ENCODE results near the gene SPINT2.

Gene SPINT2

GRCh38 chr19:38287604-38288003 lies 23.2 kb downstream of the SPINT2 start:
- no peak overlapping the region for H3K4me3 ChIP-seq (ENCODE audit: low read depth in 1 of 2, low read length in 2 of 2)
- H3K27me3 ChIP-seq (ENCODE audit: low read depth, low read length), result no peaks in the 10 kb centered on the region
- H3K27ac ChIP-seq (ENCODE audit: low read length), result no peak overlapping the region
- H3K9me3 ChIP-seq (ENCODE audit: control insufficient read depth in 1 of 2, low read length in 2 of 2), result no peaks in the 10 kb centered on the region
- peaks cover 0 to 5% of the 10 kb centered on the region in 2 donors for H3K36me3 ChIP-seq (ENCODE audit: control insufficient read depth in 1 of 2, insufficient read depth in 2 of 2, low read length in 2 of 2)
- H3K4me1 ChIP-seq (ENCODE audit: control insufficient read depth in 1 of 2, insufficient read depth in 2 of 2, low read length in 2 of 2), result no peaks in the 10 kb centered on the region

GRCh38 chr19:38288123-38288855 lies 23.9 kb downstream of the SPINT2 start:
- H3K9me3 ChIP-seq (ENCODE audit: control insufficient read depth in 1 of 2, low read length in 2 of 2), result no peaks in the 10 kb centered on the region
- H3K27me3 ChIP-seq (ENCODE audit: low read depth, low read length), result no peaks in the 10 kb centered on the region
- peaks cover 0 to 5% of the 10 kb centered on the region in 2 donors for H3K36me3 ChIP-seq (ENCODE audit: control insufficient read depth in 1 of 2, insufficient read depth in 2 of 2, low read length in 2 of 2)
- H3K4me1 ChIP-seq (ENCODE audit: control insufficient read depth in 1 of 2, insufficient read depth in 2 of 2, low read length in 2 of 2), result no peaks in the 10 kb centered on the region
- no peak overlapping the region for H3K4me3 ChIP-seq (ENCODE audit: low read depth in 1 of 2, low read length in 2 of 2)
- H3K27ac ChIP-seq (ENCODE audit: low read length), result no peak overlapping the region

- no peaks in the 10 kb centered on the region for H3K4me1 ChIP-seq (ENCODE audit: control insufficient read depth in 1 of 2, insufficient read depth in 2 of 2, low read length in 2 of 2)
- no peaks in the 10 kb centered on the region for H3K9me3 ChIP-seq (ENCODE audit: control insufficient read depth in 1 of 2, low read length in 2 of 2)
- H3K4me3 ChIP-seq (ENCODE audit: low read depth in 1 of 2, low read length in 2 of 2), result no peak overlapping the region
- no peaks in the 10 kb centered on the region for H3K27me3 ChIP-seq (ENCODE audit: low read depth, low read length)
- H3K36me3 ChIP-seq (ENCODE audit: control insufficient read depth in 1 of 2, insufficient read depth in 2 of 2, low read length in 2 of 2), result peaks cover 0 to 3% of the 10 kb centered on the region in 2 donors
- H3K27ac ChIP-seq (ENCODE audit: low read length), result no peak overlapping the region
Observed at GRCh38 chr19:38289955-38290354, 25.6 kb downstream of the SPINT2 start.

GRCh38 chr19:38290631-38291147 lies 26.3 kb downstream of the SPINT2 start:
- Histone ChIP-seq H3K36me3 (ENCODE audit: control insufficient read depth in 1 of 2, insufficient read depth in 2 of 2, low read length in 2 of 2) (no peaks in the 10 kb centered on the region), H3K27me3 (ENCODE audit: low read depth, low read length) (no peaks in the 10 kb centered on the region), H3K4me3 (ENCODE audit: low read depth in 1 of 2, low read length in 2 of 2) (no peak overlapping the region), H3K4me1 (ENCODE audit: control insufficient read depth in 1 of 2, insufficient read depth in 2 of 2, low read length in 2 of 2) (no peaks in the 10 kb centered on the region), H3K27ac (ENCODE audit: low read length) (no peak overlapping the region), H3K9me3 (ENCODE audit: control insufficient read depth in 1 of 2, low read length in 2 of 2) (no peaks in the 10 kb centered on the region)

- Histone ChIP-seq H3K36me3 (ENCODE audit: control insufficient read depth in 1 of 2, insufficient read depth in 2 of 2, low read length in 2 of 2) (no peaks in the 10 kb centered on the region), H3K4me3 (ENCODE audit: low read depth in 1 of 2, low read length in 2 of 2) (no peak overlapping the region), H3K27me3 (ENCODE audit: low read depth, low read length) (no peaks in the 10 kb centered on the region), H3K27ac (ENCODE audit: low read length) (no peak overlapping the region), H3K4me1 (ENCODE audit: control insufficient read depth in 1 of 2, insufficient read depth in 2 of 2, low read length in 2 of 2) (no peaks in the 10 kb centered on the region), H3K9me3 (ENCODE audit: control insufficient read depth in 1 of 2, low read length in 2 of 2) (no peaks in the 10 kb centered on the region)
Observed at GRCh38 chr19:38291855-38292254, 27.5 kb downstream of the SPINT2 start.

DNA sequence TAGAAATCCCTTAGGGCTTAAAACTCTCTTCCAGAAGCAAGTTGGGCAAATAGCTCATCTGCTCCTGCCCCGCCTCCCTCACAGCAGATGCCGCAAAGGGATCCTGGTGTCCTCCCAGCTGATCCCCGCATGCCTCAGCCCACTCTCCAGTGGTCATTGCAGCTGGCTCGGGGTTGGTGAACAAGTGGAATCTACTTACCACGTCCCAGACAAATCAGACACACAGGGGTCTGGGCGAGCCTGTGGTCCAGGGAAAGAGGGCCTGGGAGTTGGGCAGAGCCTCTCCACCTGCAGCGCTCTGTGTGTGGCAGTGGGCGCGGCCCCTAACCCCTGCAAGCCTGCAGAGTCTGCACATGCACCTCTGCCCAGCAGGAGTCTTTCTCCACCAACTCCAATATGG lies 28.9 kb downstream of the SPINT2 start:
- Histone ChIP-seq H3K4me3 (ENCODE audit: low read depth in 1 of 2, low read length in 2 of 2) (no peak overlapping the region), H3K36me3 (ENCODE audit: control insufficient read depth in 1 of 2, insufficient read depth in 2 of 2, low read length in 2 of 2) (no peaks in the 10 kb centered on the region), H3K9me3 (ENCODE audit: control insufficient read depth in 1 of 2, low read length in 2 of 2) (no peaks in the 10 kb centered on the region), H3K27me3 (ENCODE audit: low read depth, low read length) (no peaks in the 10 kb centered on the region), H3K4me1 (ENCODE audit: control insufficient read depth in 1 of 2, insufficient read depth in 2 of 2, low read length in 2 of 2) (no peaks in the 10 kb centered on the region), H3K27ac (ENCODE audit: low read length) (no peak overlapping the region)

GRCh38 chr19:38294090-38294489 lies 29.7 kb downstream of the SPINT2 start:
- no peaks in the 10 kb centered on the region for H3K27me3 ChIP-seq (ENCODE audit: low read depth, low read length)
- no peak overlapping the region for H3K27ac ChIP-seq (ENCODE audit: low read length)
- H3K9me3 ChIP-seq (ENCODE audit: control insufficient read depth in 1 of 2, low read length in 2 of 2), result no peaks in the 10 kb centered on the region
- no peak overlapping the region for H3K4me3 ChIP-seq (ENCODE audit: low read depth in 1 of 2, low read length in 2 of 2)
- H3K4me1 ChIP-seq (ENCODE audit: control insufficient read depth in 1 of 2, insufficient read depth in 2 of 2, low read length in 2 of 2), result no peaks in the 10 kb centered on the region
- H3K36me3 ChIP-seq (ENCODE audit: control insufficient read depth in 1 of 2, insufficient read depth in 2 of 2, low read length in 2 of 2), result no peaks in the 10 kb centered on the region

- no peak overlapping the region for H3K27ac ChIP-seq (ENCODE audit: low read length)
- no peaks in the 10 kb centered on the region for H3K9me3 ChIP-seq (ENCODE audit: control insufficient read depth in 1 of 2, low read length in 2 of 2)
- H3K4me1 ChIP-seq (ENCODE audit: control insufficient read depth in 1 of 2, insufficient read depth in 2 of 2, low read length in 2 of 2), result no peaks in the 10 kb centered on the region
- H3K27me3 ChIP-seq (ENCODE audit: low read depth, low read length), result no peaks in the 10 kb centered on the region
- H3K4me3 ChIP-seq (ENCODE audit: low read depth in 1 of 2, low read length in 2 of 2), result no peak overlapping the region
- H3K36me3 ChIP-seq (ENCODE audit: control insufficient read depth in 1 of 2, insufficient read depth in 2 of 2, low read length in 2 of 2), result no peaks in the 10 kb centered on the region
Observed at GRCh38 chr19:38298821-38299680, 34.7 kb downstream of the SPINT2 start.

DNA sequence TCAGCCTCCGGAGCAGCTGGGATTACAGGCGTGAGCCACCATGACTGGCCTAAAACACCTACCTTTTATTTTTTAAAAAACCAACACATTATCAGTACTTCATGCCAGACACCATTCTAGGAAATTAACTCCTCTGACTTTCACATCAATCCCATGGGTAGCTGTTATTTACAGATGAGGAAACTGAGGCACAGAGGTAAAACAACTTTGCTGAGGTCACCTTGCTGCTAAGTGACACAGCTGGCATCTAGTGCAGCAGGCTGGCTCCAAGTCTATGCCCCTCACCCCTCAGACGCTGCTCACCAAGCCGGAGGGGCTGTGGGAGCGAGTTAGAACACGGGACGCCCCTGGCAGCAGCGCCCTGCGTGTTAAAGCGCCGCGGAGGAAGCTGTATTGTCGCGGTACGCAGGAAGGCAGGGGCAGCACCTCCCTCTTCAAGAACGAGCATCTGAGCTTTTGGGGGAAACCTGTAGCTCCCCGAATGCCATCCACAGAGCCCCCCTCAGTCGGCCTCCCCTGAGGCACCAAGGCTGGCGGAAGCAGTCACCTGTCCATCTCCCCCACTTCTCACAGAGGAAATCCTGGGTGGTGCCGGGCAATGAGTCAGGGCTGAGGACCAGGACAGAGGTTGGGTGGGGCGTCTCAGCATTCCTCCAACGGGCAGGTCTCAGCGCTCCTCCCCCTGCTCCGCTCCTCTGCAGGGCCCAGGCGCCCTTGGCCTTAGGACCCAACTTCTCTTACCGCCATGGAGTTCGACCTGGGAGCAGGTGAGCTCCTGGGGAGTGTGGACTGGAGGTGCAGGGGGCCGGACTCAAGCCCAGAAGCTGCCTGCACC lies 39.4 kb downstream of the SPINT2 start, which contains the start of gene C19orf33:
C19orf33 (plus strand) TSS at position 735 of the 835 bp plus-strand sequence; CDS start at position 746, 11 bp downstream.
- no peaks in the 10 kb centered on the region for H3K27me3 ChIP-seq (ENCODE audit: low read depth, low read length)
- peaks cover 8 to 22% of the 10 kb centered on the region in 2 donors for H3K36me3 ChIP-seq (ENCODE audit: control insufficient read depth in 1 of 2, insufficient read depth in 2 of 2, low read length in 2 of 2)
- H3K9me3 ChIP-seq (ENCODE audit: control insufficient read depth in 1 of 2, low read length in 2 of 2), result no peaks in the 10 kb centered on the region
- H3K4me1 ChIP-seq (ENCODE audit: control insufficient read depth in 1 of 2, insufficient read depth in 2 of 2, low read length in 2 of 2), result no peaks in the 10 kb centered on the region
- H3K27ac ChIP-seq (ENCODE audit: low read length), result peak within 1 kb of the TSS; percentile 82
- peak within 1 kb of the TSS in 1 of 2 donors; percentile 19 for H3K4me3 ChIP-seq (ENCODE audit: low read depth in 1 of 2, low read length in 2 of 2)

GRCh38 chr19:38304352-38304865 lies 40.0 kb downstream of the SPINT2 start:
- Histone ChIP-seq H3K9me3 (ENCODE audit: control insufficient read depth in 1 of 2, low read length in 2 of 2) (no peaks in the 10 kb centered on the region), H3K27ac (ENCODE audit: low read length) (peak overlapping the region; percentile 67), H3K27me3 (ENCODE audit: low read depth, low read length) (no peaks in the 10 kb centered on the region), H3K4me3 (ENCODE audit: low read depth in 1 of 2, low read length in 2 of 2) (no peak overlapping the region), H3K4me1 (ENCODE audit: control insufficient read depth in 1 of 2, insufficient read depth in 2 of 2, low read length in 2 of 2) (no peaks in the 10 kb centered on the region), H3K36me3 (ENCODE audit: control insufficient read depth in 1 of 2, insufficient read depth in 2 of 2, low read length in 2 of 2) (peaks cover 8 to 29% of the 10 kb centered on the region in 2 donors)

All from muscle layer of duodenum (tissue), 2 donors.